Gastrocnemius medialis (tissue), 4 donors: Measurements from ENCODE around the gene PLPPR1. TPM values are rescaled to one million over a fixed set of nuclear protein-coding genes. Genes with fewer than 3 reads are reported as not detected.

Source experiments
- ATAC-seq, 2 donors: fragments of 150-250 bp; one replicate each; pipeline ENCODE4 v1.9.1; 2016
- DNase-seq, 2 donors: peaks; one replicate each; pipeline ENCODE4 v3.0.0-alpha.2; 2019
- H3K27ac ChIP-seq, 4 donors: fragments of 200-600 bp; sonication (generic); 1 replicate in 1 of 4; 2 replicates in 3 of 4; pipeline ENCODE4 v1.5.1; 2016 to 2018; ENCODE audit warnings: mild to moderate bottlenecking in 2 of 4, moderate library complexity in 1 of 4
- H3K27me3 ChIP-seq, 3 donors: fragments of 200-600 bp; sonication (generic) in 2 of 3; 1 replicate in 1 of 3; 2 replicates in 2 of 3; pipeline versions ENCODE4 v1.5.1 to v1.6.0; 2016 to 2019; ENCODE audit warnings: mild to moderate bottlenecking in 1 of 3, moderate library complexity in 1 of 3
- H3K36me3 ChIP-seq, 2 donors: fragments of 200-600 bp; sonication (generic) in 1 of 2; one replicate each; pipeline ENCODE4 v1.5.1; 2017 to 2018
- H3K4me1 ChIP-seq, 2 donors: fragments of 200-600 bp; sonication (generic) in 1 of 2; one replicate each; pipeline ENCODE4 v1.5.1; 2016 to 2017; ENCODE audit warnings: mild to moderate bottlenecking in 2 of 2
- H3K4me3 ChIP-seq, 4 donors: fragments of 200-600 bp; sonication (generic) in 3 of 4; 1 replicate in 1 of 4; 2 replicates in 3 of 4; pipeline ENCODE4 v1.5.1; 2016 to 2019; ENCODE audit warnings: mild to moderate bottlenecking in 2 of 4
- H3K9me3 ChIP-seq, 3 donors: fragments of 200-600 bp; sonication (generic) in 2 of 3; 1 replicate in 1 of 3; 2 replicates in 2 of 3; pipeline ENCODE4 v1.5.1; 2016 to 2019
- CTCF ChIP-seq, 5 experiments: fragments of 450-650 bp in 3 of 5; fragments of 200-600 bp in 2 of 5; sonication (generic) in 2 of 5; IDR thresholded peaks in 4 of 5; conservative IDR thresholded peaks in 1 of 5; 1 replicate in 4 of 5; 2 replicates in 1 of 5; pipeline ENCODE4 v1.5.1; 2016 to 2019; ENCODE audit warnings: antibody characterized with exemption in 5 of 5, mild to moderate bottlenecking in 3 of 5, moderate library complexity in 3 of 5
- POLR2A ChIP-seq, 2 donors: fragments of 450-650 bp; IDR thresholded peaks; one replicate each; pipeline ENCODE4 v1.6.1; 2017; ENCODE audit warnings: antibody characterized with exemption in 2 of 2, mild to moderate bottlenecking in 2 of 2, moderate library complexity in 2 of 2
- in situ Hi-C, 4 donors: fragments of 200-750 bp; cut with MboI; loops; one replicate each; pipeline versions ENCODE4 v1.15.0 to v1.8.0; 2017; ENCODE audit warnings: low sequenced_read_pairs in 4 of 4
- intact Hi-C: fragments of 100-400 bp; cut with DNase I; formaldehyde crosslinking; loops from one replicate; pipeline ENCODE4 v1.15.1; 2023; ENCODE audit warnings: low total_unique reads
- total RNA-seq, 4 donors: library from RNA; depleted of rRNA; stranded (reverse); fragments of >200 nt; gene quantifications; one replicate each; pipeline versions ENCODE4 v1.1.0 to v1.2.3, GENCODE V29; 2016

The PLPPR1 gene
- total RNA-seq, 4 donors from 2014 or later, result not detected

DNA sequence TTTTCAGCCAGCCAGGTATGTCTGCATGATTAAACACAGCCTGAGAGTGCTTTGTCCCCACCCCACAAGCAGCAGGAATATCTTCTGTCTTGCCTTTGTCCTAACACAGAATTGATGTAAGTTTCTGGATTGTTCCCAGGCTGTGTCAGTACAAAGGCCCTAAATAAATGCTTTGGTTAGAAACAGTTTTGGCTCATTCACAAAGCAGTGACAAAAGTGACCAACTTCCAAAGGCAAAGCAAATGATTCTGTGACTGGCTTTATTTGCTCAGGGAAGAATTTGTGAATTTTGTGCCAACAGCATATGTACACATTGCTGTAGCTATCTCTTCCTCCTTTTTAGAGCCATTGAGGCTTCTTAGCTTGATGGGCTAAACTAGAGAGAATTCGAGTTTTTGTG, 133.7 kb downstream of the PLPPR1 start:
- Histone ChIP-seq H3K27ac (no peak overlapping the region), H3K4me1 (no peaks in the 10 kb centered on the region), H3K27me3 (no peaks in the 10 kb centered on the region), H3K36me3 (no peaks in the 10 kb centered on the region), H3K9me3 (no peaks in the 10 kb centered on the region), H3K4me3 (no peak overlapping the region)
- intact Hi-C loops (no loop called here), in situ Hi-C loops (no loop called here)
- TF ChIP-seq POLR2A (IDR thresholded peaks at IDR 0.05), result no peak
- no peak for TF ChIP-seq CTCF (IDR thresholded peaks at IDR 0.05 in 4 of 5, conservative IDR thresholded peaks at IDR 0.05 in 1 of 5)
- no peak for ATAC-seq
- no peak for DNase-seq

GRCh38 chr9:101165131-101165530, 136.6 kb downstream of the PLPPR1 start:
- ATAC-seq (no peak), DNase-seq (no peak)
- no peak overlapping the region for H3K4me3 ChIP-seq
- H3K4me1 ChIP-seq, result no peaks in the 10 kb centered on the region
- H3K36me3 ChIP-seq, result no peaks in the 10 kb centered on the region
- no peaks in the 10 kb centered on the region for H3K9me3 ChIP-seq
- H3K27me3 ChIP-seq, result no peaks in the 10 kb centered on the region
- in situ Hi-C loops, result no loop called here
- intact Hi-C loops, result no loop called here
- TF ChIP-seq POLR2A (IDR thresholded peaks at IDR 0.05) (no peak), CTCF (IDR thresholded peaks at IDR 0.05 in 4 of 5, conservative IDR thresholded peaks at IDR 0.05 in 1 of 5) (no peak)
- H3K27ac ChIP-seq, result no peak overlapping the region

DNA sequence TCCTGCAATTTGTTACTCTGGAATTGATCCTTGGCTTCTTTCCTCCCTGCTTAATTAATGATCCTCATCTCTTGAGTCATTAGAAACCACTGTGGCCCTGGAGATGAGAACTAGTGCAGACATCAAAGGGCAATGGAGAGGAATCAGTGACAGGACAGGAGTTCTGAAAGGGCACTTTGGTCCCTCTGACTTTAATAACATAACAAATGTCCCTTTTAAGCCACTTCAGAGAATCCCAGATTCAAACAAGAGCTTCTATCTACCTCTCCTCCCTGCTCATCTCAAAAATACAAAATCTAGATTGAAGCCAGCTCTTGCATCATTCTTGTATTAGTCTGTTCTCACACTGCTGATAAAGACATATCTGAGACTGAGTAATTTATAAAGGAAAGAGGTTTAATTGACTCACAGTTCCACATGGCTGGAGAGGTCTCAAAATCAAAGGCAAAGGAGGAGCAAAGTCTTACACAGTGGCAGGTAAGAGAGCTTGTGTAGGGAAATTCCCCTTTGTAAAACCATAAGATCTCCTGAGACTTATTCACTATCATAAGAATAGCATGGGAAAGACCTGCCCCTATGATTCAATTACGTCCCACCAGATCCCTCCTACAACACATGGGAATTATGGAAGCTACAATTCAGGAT, 139.1 kb downstream of the PLPPR1 start:
- DNase-seq (no peak), ATAC-seq (no peak)
- no peaks in the 10 kb centered on the region for H3K4me1 ChIP-seq
- no peaks in the 10 kb centered on the region for H3K36me3 ChIP-seq
- no peak for TF ChIP-seq POLR2A (IDR thresholded peaks at IDR 0.05)
- TF ChIP-seq CTCF (IDR thresholded peaks at IDR 0.05 in 4 of 5, conservative IDR thresholded peaks at IDR 0.05 in 1 of 5), result no peak
- in situ Hi-C loops (no loop called here), intact Hi-C loops (no loop called here)
- no peaks in the 10 kb centered on the region for H3K27me3 ChIP-seq
- no peaks in the 10 kb centered on the region for H3K9me3 ChIP-seq
- H3K4me3 ChIP-seq, result no peak overlapping the region
- no peak overlapping the region for H3K27ac ChIP-seq

- Histone ChIP-seq H3K4me1 (no peaks in the 10 kb centered on the region), H3K4me3 (no peak overlapping the region), H3K36me3 (no peaks in the 10 kb centered on the region), H3K27me3 (no peaks in the 10 kb centered on the region), H3K9me3 (no peaks in the 10 kb centered on the region), H3K27ac (no peak overlapping the region)
- no peak for DNase-seq
- in situ Hi-C loops (no loop called here), intact Hi-C loops (no loop called here)
- TF ChIP-seq CTCF (IDR thresholded peaks at IDR 0.05 in 4 of 5, conservative IDR thresholded peaks at IDR 0.05 in 1 of 5), result no peak
- no peak for TF ChIP-seq POLR2A (IDR thresholded peaks at IDR 0.05)
- ATAC-seq, result no peak
These were observed 144.1 kb downstream of the PLPPR1 start for GRCh38 chr9:101172616-101173015.

- intact Hi-C loops, result no loop called here
- TF ChIP-seq POLR2A (IDR thresholded peaks at IDR 0.05) (no peak), CTCF (IDR thresholded peaks at IDR 0.05 in 4 of 5, conservative IDR thresholded peaks at IDR 0.05 in 1 of 5) (no peak)
These were observed 145.4 kb downstream of the PLPPR1 start for GRCh38 chr9:101173907-101174306.

More at GRCh38 chr9:101173907-101174306, 145.4 kb downstream of the PLPPR1 start:
- DNase-seq (no peak), ATAC-seq (no peak)
- Histone ChIP-seq H3K4me3 (no peak overlapping the region), H3K9me3 (no peaks in the 10 kb centered on the region), H3K36me3 (no peaks in the 10 kb centered on the region), H3K4me1 (no peaks in the 10 kb centered on the region), H3K27me3 (no peaks in the 10 kb centered on the region), H3K27ac (no peak overlapping the region)
- in situ Hi-C loops, result no loop called here
